Activated T-cell treated with anti-CD3 and anti-CD28 coated beads for 1 hour (primary cell): ENCODE measurements around the gene ZNF426.

Source experiments
- DNase-seq: peaks from one replicate; pipeline ENCODE4 v3.0.0-alpha.2; 2020; ENCODE audit warnings: low read depth

The ZNF426 gene

GRCh38 chr19:9498183-9498902 is 40.1 kb downstream of the ZNF426 start, which contains the start of gene ZNF560:
Gene ZNF560 (minus strand): TSS chr19:9498616. CDS start chr19:9475313, 23,303 bp downstream.
- DNase-seq: no peak

GRCh38 chr19:9494096-9494495 is 44.3 kb downstream of the ZNF426 start:
- no peak for DNase-seq

- DNase-seq: no peak
Observed at GRCh38 chr19:9487016-9487415, 51.4 kb downstream of the ZNF426 start.

- DNase-seq: no peak
Observed at GRCh38 chr19:9485140-9485539, 53.3 kb downstream of the ZNF426 start.

GRCh38 chr19:9474975-9475374 is 63.5 kb downstream of the ZNF426 start:
- DNase-seq: no peak
